ENCODE data around the gene TMC5.

DNA sequence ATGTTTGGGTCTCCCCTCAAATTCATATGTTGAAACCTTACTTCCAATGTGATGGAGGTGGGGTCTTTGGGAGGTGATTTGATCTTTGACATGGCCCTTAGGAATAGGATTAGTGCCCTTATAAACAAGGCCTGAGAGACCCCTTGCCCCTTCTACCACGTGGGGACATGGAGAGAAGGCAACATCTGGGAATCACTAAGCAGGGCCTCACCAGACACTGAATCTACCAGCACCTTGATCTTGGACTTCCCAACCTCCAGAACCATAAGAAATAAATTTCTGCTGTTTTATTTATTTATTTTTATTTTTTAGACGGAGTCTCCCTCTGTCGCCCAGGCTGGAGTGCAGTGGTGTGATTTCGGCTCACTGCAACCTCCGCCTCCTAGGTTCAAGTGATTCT is 64.1 kb downstream of the TMC5 start:
- TF ChIP-seq, protein P1, sequence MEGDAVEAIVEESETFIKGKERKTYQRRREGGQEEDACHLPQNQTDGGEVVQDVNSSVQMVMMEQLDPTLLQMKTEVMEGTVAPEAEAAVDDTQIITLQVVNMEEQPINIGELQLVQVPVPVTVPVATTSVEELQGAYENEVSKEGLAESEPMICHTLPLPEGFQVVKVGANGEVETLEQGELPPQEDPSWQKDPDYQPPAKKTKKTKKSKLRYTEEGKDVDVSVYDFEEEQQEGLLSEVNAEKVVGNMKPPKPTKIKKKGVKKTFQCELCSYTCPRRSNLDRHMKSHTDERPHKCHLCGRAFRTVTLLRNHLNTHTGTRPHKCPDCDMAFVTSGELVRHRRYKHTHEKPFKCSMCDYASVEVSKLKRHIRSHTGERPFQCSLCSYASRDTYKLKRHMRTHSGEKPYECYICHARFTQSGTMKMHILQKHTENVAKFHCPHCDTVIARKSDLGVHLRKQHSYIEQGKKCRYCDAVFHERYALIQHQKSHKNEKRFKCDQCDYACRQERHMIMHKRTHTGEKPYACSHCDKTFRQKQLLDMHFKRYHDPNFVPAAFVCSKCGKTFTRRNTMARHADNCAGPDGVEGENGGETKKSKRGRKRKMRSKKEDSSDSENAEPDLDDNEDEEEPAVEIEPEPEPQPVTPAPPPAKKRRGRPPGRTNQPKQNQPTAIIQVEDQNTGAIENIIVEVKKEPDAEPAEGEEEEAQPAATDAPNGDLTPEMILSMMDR (IDR thresholded peaks at IDR 0.05 in 2 of 3, conservative IDR thresholded peaks at IDR 0.05 in 1 of 3; ENCODE audit: borderline replicate concordance in 1 of 3, insufficient read depth in 1 of 3, low read depth in 2 of 3, low read length in 2 of 3), result no peak
- TF ChIP-seq POLR2AphosphoS5 (IDR thresholded peaks at IDR 0.05; ENCODE audit: low read depth, low read length) (no peak), ZNF274 (IDR thresholded peaks at IDR 0.05; ENCODE audit: low read depth, low read length) (no peak)
